HL-60 (cell line): ENCODE measurements around the gene ACSS3.

ENCODE experiments used
- DNase-seq, 2 experiments: peaks; one replicate each; pipeline ENCODE4 v3.0.0-alpha.2; 2010 to 2020; ENCODE audit warnings: low read depth in 1 of 2, low spot score in 1 of 2
- H3K27ac ChIP-seq: fragments of 250-450 bp; sonication (Bioruptor Pico); replicated peaks from 2 replicates; pipeline ENCODE4 v1.5.1; 2020; ENCODE audit warnings: mild to moderate bottlenecking, moderate library complexity
- H3K27me3 ChIP-seq: fragments of 250-450 bp; sonication (Bioruptor Pico); 2 replicates; pipeline ENCODE4 v1.5.1; 2021; ENCODE audit warnings: mild to moderate bottlenecking, moderate library complexity; ENCODE audit not compliant: insufficient read depth, poor library complexity, severe bottlenecking
- H3K4me3 ChIP-seq: replicated peaks from 2 replicates; pipeline ENCODE4 v1.5.1; 2011; ENCODE audit warnings: mild to moderate bottlenecking, control low read depth, low read length; ENCODE audit not compliant: insufficient read depth
- GABPA ChIP-seq: IDR thresholded peaks from 2 replicates; pipeline ENCODE4 v1.6.1; 2012; ENCODE audit warnings: low read depth
- POLR2AphosphoS5 ChIP-seq: IDR thresholded peaks from 2 replicates; pipeline ENCODE4 v1.6.1; 2012; ENCODE audit warnings: low read depth
- SPI1 ChIP-seq: IDR thresholded peaks from 2 replicates; pipeline ENCODE4 v1.6.1; 2012; ENCODE audit warnings: low read depth, mild to moderate bottlenecking, borderline replicate concordance
- TF ChIP-seq, protein P1 (sequence below): IDR thresholded peaks from 2 replicates; pipeline ENCODE4 v1.6.1; 2012; ENCODE audit warnings: low read depth; ENCODE audit not compliant: insufficient replicate concordance
- TF ChIP-seq, protein P2 (sequence below): IDR thresholded peaks from one replicate; pipeline ENCODE4 v1.5.1; 2011; ENCODE audit warnings: low read length, control low read depth, inconsistent platforms; ENCODE audit not compliant: insufficient read depth

ACSS3 gene

DNA sequence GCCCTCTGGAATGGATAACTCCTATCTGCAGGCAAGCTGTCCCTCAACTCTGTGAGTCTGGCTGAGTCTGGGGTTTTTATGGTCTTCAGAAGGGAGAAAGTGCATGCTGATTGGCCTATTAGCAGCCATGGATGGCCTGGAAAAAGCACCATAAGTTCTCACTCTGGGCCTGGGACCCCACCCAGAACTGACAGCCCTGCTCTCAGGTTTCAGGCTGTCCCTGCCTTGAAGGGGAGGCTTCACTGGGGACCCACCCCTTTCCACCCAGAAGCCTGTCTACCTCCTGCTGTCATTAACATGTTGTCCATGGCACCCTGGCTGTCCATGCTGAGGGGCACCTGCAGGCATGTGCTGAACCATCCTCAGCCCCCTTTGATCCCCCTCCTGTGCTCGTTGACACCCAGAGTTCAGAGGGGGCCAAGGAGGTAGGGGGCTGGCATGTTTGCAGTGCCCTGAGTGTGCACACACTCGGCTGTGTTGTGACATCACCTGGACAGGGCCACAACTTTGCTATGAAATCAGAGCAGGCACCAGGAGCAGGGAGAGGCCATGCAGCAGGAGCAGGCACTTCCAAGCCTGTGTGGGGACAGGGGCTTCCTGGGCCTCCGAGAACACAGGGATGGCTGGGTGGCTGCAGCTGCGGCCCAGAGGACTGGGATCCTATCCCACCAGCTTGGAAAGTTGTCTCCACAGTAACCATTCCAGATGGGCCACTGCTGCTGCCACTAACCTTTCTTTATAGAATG, 84.7 kb downstream of the ACSS3 start:
- TF ChIP-seq SPI1, result no peak
- TF ChIP-seq POLR2AphosphoS5, result no peak
- TF ChIP-seq, protein P1, sequence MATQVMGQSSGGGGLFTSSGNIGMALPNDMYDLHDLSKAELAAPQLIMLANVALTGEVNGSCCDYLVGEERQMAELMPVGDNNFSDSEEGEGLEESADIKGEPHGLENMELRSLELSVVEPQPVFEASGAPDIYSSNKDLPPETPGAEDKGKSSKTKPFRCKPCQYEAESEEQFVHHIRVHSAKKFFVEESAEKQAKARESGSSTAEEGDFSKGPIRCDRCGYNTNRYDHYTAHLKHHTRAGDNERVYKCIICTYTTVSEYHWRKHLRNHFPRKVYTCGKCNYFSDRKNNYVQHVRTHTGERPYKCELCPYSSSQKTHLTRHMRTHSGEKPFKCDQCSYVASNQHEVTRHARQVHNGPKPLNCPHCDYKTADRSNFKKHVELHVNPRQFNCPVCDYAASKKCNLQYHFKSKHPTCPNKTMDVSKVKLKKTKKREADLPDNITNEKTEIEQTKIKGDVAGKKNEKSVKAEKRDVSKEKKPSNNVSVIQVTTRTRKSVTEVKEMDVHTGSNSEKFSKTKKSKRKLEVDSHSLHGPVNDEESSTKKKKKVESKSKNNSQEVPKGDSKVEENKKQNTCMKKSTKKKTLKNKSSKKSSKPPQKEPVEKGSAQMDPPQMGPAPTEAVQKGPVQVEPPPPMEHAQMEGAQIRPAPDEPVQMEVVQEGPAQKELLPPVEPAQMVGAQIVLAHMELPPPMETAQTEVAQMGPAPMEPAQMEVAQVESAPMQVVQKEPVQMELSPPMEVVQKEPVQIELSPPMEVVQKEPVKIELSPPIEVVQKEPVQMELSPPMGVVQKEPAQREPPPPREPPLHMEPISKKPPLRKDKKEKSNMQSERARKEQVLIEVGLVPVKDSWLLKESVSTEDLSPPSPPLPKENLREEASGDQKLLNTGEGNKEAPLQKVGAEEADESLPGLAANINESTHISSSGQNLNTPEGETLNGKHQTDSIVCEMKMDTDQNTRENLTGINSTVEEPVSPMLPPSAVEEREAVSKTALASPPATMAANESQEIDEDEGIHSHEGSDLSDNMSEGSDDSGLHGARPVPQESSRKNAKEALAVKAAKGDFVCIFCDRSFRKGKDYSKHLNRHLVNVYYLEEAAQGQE, result no peak
- TF ChIP-seq, protein P2, sequence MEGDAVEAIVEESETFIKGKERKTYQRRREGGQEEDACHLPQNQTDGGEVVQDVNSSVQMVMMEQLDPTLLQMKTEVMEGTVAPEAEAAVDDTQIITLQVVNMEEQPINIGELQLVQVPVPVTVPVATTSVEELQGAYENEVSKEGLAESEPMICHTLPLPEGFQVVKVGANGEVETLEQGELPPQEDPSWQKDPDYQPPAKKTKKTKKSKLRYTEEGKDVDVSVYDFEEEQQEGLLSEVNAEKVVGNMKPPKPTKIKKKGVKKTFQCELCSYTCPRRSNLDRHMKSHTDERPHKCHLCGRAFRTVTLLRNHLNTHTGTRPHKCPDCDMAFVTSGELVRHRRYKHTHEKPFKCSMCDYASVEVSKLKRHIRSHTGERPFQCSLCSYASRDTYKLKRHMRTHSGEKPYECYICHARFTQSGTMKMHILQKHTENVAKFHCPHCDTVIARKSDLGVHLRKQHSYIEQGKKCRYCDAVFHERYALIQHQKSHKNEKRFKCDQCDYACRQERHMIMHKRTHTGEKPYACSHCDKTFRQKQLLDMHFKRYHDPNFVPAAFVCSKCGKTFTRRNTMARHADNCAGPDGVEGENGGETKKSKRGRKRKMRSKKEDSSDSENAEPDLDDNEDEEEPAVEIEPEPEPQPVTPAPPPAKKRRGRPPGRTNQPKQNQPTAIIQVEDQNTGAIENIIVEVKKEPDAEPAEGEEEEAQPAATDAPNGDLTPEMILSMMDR, result no peak
- TF ChIP-seq GABPA, result no peak
- Histone ChIP-seq H3K27ac (no peak overlapping the region), H3K4me3 (no peak overlapping the region), H3K27me3 (no peaks in the 10 kb centered on the region)
- DNase-seq, result no peak

DNA sequence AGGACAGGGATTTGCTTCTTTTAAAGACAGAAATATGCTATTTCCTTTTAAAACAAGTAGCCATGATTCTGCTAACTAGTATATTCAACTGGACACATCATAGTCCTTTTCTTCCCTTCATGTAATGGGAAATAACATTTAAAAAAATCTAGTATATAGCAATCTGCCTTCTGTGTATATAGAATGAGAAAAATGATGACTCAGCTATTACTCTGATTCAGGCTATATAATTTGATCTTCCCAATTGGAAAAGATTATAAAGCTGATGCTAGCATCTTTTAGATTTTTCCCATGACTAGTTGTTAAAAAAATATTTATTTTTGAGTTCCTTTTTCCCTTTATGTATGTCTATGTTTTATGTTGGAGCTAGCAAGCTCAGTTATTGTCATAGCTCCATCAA, 86.9 kb downstream of the ACSS3 start:
- DNase-seq, result no peak
- Histone ChIP-seq H3K4me3 (no peak overlapping the region), H3K27ac (no peak overlapping the region), H3K27me3 (no peaks in the 10 kb centered on the region)
- TF ChIP-seq SPI1 (no peak), GABPA (no peak), POLR2AphosphoS5 (no peak)
- TF ChIP-seq, protein P1, result no peak
- TF ChIP-seq, protein P2, result no peak

DNA sequence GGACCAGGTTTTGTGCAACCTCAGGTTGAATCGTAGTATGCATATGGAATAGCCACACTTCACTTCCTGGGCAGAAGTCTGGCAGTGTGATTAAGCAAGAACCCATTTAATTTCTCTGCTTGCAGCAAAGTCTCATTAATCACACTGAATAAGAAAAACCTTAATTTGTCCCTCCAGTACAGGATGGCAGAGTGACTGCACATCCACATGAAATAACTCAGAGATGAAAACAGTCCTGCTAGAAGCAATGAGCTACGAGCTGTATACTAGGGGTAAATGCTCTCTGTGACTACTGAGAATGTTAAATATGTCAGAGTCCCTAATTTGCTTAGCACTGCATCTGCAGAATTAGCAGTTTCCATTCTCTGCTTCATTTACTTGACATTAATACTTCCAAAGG, 88.9 kb downstream of the ACSS3 start:
- no peak for DNase-seq
- Histone ChIP-seq H3K27ac (no peak overlapping the region), H3K4me3 (no peak overlapping the region), H3K27me3 (no peaks in the 10 kb centered on the region)
- TF ChIP-seq GABPA (no peak), POLR2AphosphoS5 (no peak), SPI1 (no peak)
- TF ChIP-seq, protein P2, result no peak
- TF ChIP-seq, protein P1, result no peak
